RWPE2 (cell line): ENCODE measurements around the gene COMMD10.

ENCODE experiments used
- ATAC-seq: fragments of 200-7000 bp; cut with Tn5 transposase; 3 replicates; pipeline ENCODE4 v1.9.1; 2021; ENCODE audit warnings: low read depth
- DNase-seq: peaks from one replicate; pipeline ENCODE4 v3.0.0-alpha.2; 2020; ENCODE audit warnings: low spot score
- H3K27ac ChIP-seq: fragments of 450-650 bp; 2 replicates; pipeline ENCODE4 v1.5.1; 2017; ENCODE audit warnings: mild to moderate bottlenecking; ENCODE audit not compliant: poor library complexity, severe bottlenecking
- H3K27me3 ChIP-seq: fragments of 250-450 bp; sonication (Bioruptor Pico); 2 replicates; pipeline ENCODE4 v1.5.1; 2021; ENCODE audit warnings: mild to moderate bottlenecking, moderate library complexity; ENCODE audit not compliant: insufficient read depth, poor library complexity, severe bottlenecking
- H3K36me3 ChIP-seq: fragments of 250-450 bp; sonication (Bioruptor Pico); 2 replicates; pipeline ENCODE4 v1.5.1; 2020; ENCODE audit warnings: low read depth, mild to moderate bottlenecking, moderate library complexity
- H3K4me1 ChIP-seq: fragments of 250-450 bp; sonication (Bioruptor Pico); 2 replicates; pipeline ENCODE4 v1.5.1; 2021; ENCODE audit warnings: mild to moderate bottlenecking, moderate library complexity; ENCODE audit not compliant: insufficient read depth, poor library complexity, severe bottlenecking
- H3K4me3 ChIP-seq: fragments of 250-450 bp; sonication (Bioruptor Pico); 2 replicates; pipeline ENCODE4 v1.5.1; 2021; ENCODE audit warnings: mild to moderate bottlenecking, moderate library complexity; ENCODE audit not compliant: severe bottlenecking
- H3K9me3 ChIP-seq: fragments of 250-450 bp; sonication (Bioruptor Pico); 2 replicates; pipeline ENCODE4 v1.5.1; 2021; ENCODE audit warnings: mild to moderate bottlenecking, moderate library complexity; ENCODE audit not compliant: severe bottlenecking
- CTCF ChIP-seq: fragments of 450-650 bp; IDR thresholded peaks from one replicate; pipeline ENCODE4 v1.5.1; 2017; ENCODE audit warnings: mild to moderate bottlenecking, moderate library complexity; ENCODE audit not compliant: poor library complexity, severe bottlenecking

Gene COMMD10

DNA sequence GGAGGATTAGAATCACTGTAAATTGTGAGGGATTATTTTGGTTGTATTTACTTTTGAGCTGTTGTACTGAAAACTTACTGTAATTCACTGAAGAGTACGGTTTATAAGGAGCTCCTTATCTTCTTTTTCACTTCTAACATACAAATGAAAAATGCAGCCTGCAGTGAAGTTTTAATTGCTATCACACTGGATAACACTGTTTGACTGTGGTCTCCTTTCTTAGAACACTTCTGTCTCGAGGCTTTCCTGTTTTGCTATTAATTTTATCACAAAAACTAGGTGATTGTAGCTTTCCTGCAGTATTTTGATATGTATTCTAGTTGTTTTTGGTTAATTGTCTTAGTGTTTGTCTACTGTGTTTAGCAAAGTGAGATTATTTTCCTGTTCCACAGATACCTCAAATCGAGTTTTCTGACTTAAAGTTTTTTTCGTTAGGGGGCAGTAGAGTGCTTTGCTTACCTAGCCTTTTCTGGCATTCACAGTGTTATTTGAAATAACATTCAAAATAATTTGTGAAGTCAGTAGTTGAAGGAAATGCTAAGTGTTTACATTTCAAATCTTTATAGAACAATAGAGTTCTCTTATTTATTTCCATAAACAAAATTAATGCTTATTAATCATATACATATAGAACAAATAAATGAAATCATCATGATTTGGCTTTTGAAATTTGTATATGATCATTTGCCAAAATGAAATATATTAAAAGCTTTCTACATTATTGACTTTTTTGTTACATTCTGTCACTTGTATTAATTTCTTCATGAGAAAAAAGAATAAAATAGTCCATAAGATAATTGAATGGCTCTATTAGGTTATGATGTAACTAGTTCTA lies 52.9 kb downstream of the COMMD10 start:
- H3K36me3 ChIP-seq: peaks cover 5% of the 10 kb centered on the region
- DNase-seq (no peak), ATAC-seq (peak; percentile 51; the same call in 1 of the 3 replicates)
- no peak overlapping the region for H3K27ac ChIP-seq
- H3K4me1 ChIP-seq: no peaks in the 10 kb centered on the region
- no peaks in the 10 kb centered on the region for H3K9me3 ChIP-seq
- no peak overlapping the region for H3K4me3 ChIP-seq
- H3K27me3 ChIP-seq: no peaks in the 10 kb centered on the region
- TF ChIP-seq CTCF: peak; percentile 95

DNA sequence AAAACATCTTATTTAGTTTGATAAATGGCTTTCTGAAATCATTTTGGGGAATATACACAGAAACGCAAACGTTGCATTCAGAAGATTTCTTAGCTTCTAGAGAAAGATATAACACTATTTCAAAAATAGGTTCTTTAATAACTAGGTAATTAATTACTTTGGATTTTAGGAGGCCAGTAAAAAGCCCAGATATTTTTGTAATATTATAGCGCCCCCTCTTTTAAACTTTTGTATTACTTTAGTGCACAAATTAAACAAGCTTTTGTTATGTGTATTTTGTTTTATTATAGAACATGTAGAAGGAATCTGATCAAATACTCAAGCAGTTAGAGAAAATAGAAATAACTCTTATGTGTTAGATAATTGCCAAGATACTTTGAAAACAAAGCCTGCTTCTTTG lies 57.7 kb downstream of the COMMD10 start:
- no peak for ATAC-seq

DNA sequence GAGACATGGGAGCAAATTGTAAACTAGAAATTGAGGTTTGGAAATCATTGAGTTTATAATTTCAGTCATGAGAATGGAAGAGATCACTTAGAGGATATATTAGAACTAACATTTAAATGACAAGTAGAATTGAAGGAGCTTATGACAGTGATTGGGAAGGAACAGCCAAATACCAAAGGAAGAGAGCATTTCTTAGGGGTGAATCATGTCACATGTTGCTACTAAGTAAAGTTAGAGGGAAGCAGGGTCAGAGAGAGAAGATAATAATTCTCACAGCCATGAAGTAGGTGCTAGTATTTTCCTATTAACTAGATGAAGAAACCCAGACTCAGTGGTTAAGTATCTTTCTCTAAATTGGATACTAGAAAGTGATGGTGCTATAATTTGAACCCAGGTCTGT lies 59.3 kb downstream of the COMMD10 start:
- Histone ChIP-seq H3K4me1 (no peaks in the 10 kb centered on the region), H3K36me3 (no peaks in the 10 kb centered on the region), H3K27ac (no peak overlapping the region), H3K4me3 (no peak overlapping the region), H3K27me3 (no peaks in the 10 kb centered on the region), H3K9me3 (no peaks in the 10 kb centered on the region)
- TF ChIP-seq CTCF: no peak
- no peak for DNase-seq
- ATAC-seq: peak; percentile 63; the same call in 2 of the 3 replicates

More for the DNA sequence above, 57.7 kb downstream of the COMMD10 start:
- Histone ChIP-seq H3K27ac (no peak overlapping the region), H3K27me3 (no peaks in the 10 kb centered on the region), H3K9me3 (no peaks in the 10 kb centered on the region), H3K4me1 (no peaks in the 10 kb centered on the region), H3K4me3 (no peak overlapping the region), H3K36me3 (no peaks in the 10 kb centered on the region)
- no peak for DNase-seq
- no peak for TF ChIP-seq CTCF

DNA sequence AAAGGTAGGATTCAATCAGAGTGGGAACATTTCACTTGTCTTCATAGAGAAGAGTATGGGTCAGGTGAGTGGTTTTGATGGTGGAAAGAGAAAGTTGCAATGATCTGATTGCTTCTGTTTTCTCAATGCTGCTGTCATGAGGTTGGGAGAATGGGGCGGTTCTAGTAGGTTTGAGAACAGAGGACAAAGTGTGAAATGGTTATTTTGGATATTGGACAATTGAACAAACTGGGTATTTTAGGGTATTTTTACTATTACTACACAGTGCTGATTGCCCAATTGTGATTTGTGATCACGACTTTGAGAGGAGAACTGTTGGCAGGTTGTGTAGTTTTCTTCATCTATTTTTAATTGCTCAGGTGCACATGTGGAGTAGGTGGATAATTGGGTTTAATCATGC lies 60.2 kb downstream of the COMMD10 start:
- no peak for DNase-seq
- H3K4me1 ChIP-seq: no peaks in the 10 kb centered on the region
- TF ChIP-seq CTCF: no peak
- no peaks in the 10 kb centered on the region for H3K36me3 ChIP-seq
- H3K4me3 ChIP-seq: no peak overlapping the region
- no peaks in the 10 kb centered on the region for H3K27me3 ChIP-seq
- no peak overlapping the region for H3K27ac ChIP-seq
- H3K9me3 ChIP-seq: no peaks in the 10 kb centered on the region
- ATAC-seq: no peak

DNA sequence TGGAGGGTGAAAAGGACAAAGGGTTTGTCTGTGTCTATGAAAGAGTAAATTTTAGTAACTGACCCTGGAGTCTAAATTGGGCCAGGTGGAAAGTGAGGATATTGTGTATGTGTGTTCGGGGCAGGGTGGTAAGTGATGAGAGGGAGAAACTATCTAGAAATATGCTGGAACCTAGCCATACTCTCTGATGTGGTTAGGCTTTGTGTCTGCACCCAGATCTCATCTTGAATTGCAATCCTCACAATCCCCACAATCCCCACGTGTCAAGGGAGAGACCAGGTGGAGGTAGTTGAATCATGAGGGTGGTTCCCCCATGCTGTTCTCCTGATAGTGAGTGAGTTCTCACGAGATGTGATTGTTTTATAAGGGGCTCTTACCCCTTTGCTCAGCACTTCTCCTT lies 60.6 kb downstream of the COMMD10 start:
- Histone ChIP-seq H3K4me1 (no peaks in the 10 kb centered on the region), H3K36me3 (no peaks in the 10 kb centered on the region), H3K27me3 (no peaks in the 10 kb centered on the region), H3K27ac (no peak overlapping the region), H3K4me3 (no peak overlapping the region), H3K9me3 (no peaks in the 10 kb centered on the region)
- DNase-seq: no peak
- no peak for TF ChIP-seq CTCF
- no peak for ATAC-seq
